K562 (cell line): ENCODE results near the gene CCDC85C.

Source experiments
- PTBP1 ChIP-seq: fragments of 200-400 bp; formaldehyde crosslinking; IDR thresholded peaks from 2 replicates; pipeline ENCODE4 v1.6.1; 2017; ENCODE audit warnings: low read depth, low read length
- ZNF121 ChIP-seq: sonication (generic); formaldehyde crosslinking; conservative IDR thresholded peaks from 2 replicates; pipeline ENCODE4 v1.8.0; 2022; ENCODE audit warnings: missing genetic modification reagents
- ZNF232 ChIP-seq: sonication (generic); formaldehyde crosslinking; IDR thresholded peaks from 2 replicates; pipeline ENCODE4 v1.8.0; 2022; ENCODE audit warnings: mild to moderate bottlenecking, missing genetic modification reagents
- TF ChIP-seq, protein P1 (sequence below): sonication (generic); formaldehyde crosslinking; IDR thresholded peaks from 2 replicates; pipeline ENCODE4 v1.9.0; 2022; ENCODE audit warnings: mild to moderate bottlenecking, missing genetic modification reagents

GRCh38 chr14:99576304-99576703 is 27.7 kb downstream of the CCDC85C start:
- TF ChIP-seq, protein P1, sequence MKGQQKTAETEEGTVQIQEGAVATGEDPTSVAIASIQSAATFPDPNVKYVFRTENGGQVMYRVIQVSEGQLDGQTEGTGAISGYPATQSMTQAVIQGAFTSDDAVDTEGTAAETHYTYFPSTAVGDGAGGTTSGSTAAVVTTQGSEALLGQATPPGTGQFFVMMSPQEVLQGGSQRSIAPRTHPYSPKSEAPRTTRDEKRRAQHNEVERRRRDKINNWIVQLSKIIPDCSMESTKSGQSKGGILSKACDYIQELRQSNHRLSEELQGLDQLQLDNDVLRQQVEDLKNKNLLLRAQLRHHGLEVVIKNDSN (CRISPR knock-in tag) = no peak
- TF ChIP-seq ZNF121 (CRISPR knock-in tag) (no peak), PTBP1 (no peak), ZNF232 (CRISPR knock-in tag) (no peak)
